Measurements from ENCODE around the gene ABCC4.

The ABCC4 gene

GRCh38 chr13:95251641-95252040 is 49.6 kb downstream of the ABCC4 start:
- no peak for TF ChIP-seq CTCF (IDR thresholded peaks at IDR 0.05; ENCODE audit: extremely low read depth, insufficient read depth, missing control alignments)
- in situ Hi-C loops (cut with MboI; ENCODE audit: low pct_unique_long_range_greater_than_20kb, low sequenced_read_pairs, unreplicated experiment): no loop called here
- DNase-seq (ENCODE audit: low spot score): no peak

GRCh38 chr13:95250961-95251360 is 50.3 kb downstream of the ABCC4 start:
- TF ChIP-seq CTCF (IDR thresholded peaks at IDR 0.05; ENCODE audit: extremely low read depth, insufficient read depth, missing control alignments): no peak

GRCh38 chr13:95248953-95249352 is 52.3 kb downstream of the ABCC4 start:
- in situ Hi-C loops (cut with MboI; ENCODE audit: low pct_unique_long_range_greater_than_20kb, low sequenced_read_pairs, unreplicated experiment): no loop called here
- no peak for TF ChIP-seq CTCF (IDR thresholded peaks at IDR 0.05; ENCODE audit: extremely low read depth, insufficient read depth, missing control alignments)
- DNase-seq (ENCODE audit: low spot score): no peak

More at GRCh38 chr13:95250961-95251360, 50.3 kb downstream of the ABCC4 start:
- DNase-seq (ENCODE audit: low spot score): no peak
- in situ Hi-C loops (cut with MboI; ENCODE audit: low pct_unique_long_range_greater_than_20kb, low sequenced_read_pairs, unreplicated experiment): no loop called here

GRCh38 chr13:95247852-95248251 is 53.4 kb downstream of the ABCC4 start:
- no peak for DNase-seq (ENCODE audit: low spot score)
- in situ Hi-C loops (cut with MboI; ENCODE audit: low pct_unique_long_range_greater_than_20kb, low sequenced_read_pairs, unreplicated experiment): no loop called here
- TF ChIP-seq CTCF (IDR thresholded peaks at IDR 0.05; ENCODE audit: extremely low read depth, insufficient read depth, missing control alignments): no peak

- DNase-seq (ENCODE audit: low spot score): no peak
- TF ChIP-seq CTCF (IDR thresholded peaks at IDR 0.05; ENCODE audit: extremely low read depth, insufficient read depth, missing control alignments): no peak
- in situ Hi-C loops (cut with MboI; ENCODE audit: low pct_unique_long_range_greater_than_20kb, low sequenced_read_pairs, unreplicated experiment): no loop called here
Measured at GRCh38 chr13:95247171-95247570, 54.1 kb downstream of the ABCC4 start.

GRCh38 chr13:95246292-95247082 is 54.8 kb downstream of the ABCC4 start:
- DNase-seq (ENCODE audit: low spot score): no peak
- in situ Hi-C loops (cut with MboI; ENCODE audit: low pct_unique_long_range_greater_than_20kb, low sequenced_read_pairs, unreplicated experiment): no loop called here
- TF ChIP-seq CTCF (IDR thresholded peaks at IDR 0.05; ENCODE audit: extremely low read depth, insufficient read depth, missing control alignments): no peak
